HTERT RPE-1 (cell line): Measurements from ENCODE around the gene TRUB1.

Experiments
- in situ Hi-C: fragments of 300-500 bp; cut with MboI; formaldehyde crosslinking; loops from 4 replicates; pipeline ENCODE4 v1.14.3; 2020; ENCODE audit warnings: low sequenced_read_pairs

TRUB1 gene

GRCh38 chr10:115026056-115026745, 88.2 kb downstream of the TRUB1 start:
- in situ Hi-C loops, result no loop called here

DNA sequence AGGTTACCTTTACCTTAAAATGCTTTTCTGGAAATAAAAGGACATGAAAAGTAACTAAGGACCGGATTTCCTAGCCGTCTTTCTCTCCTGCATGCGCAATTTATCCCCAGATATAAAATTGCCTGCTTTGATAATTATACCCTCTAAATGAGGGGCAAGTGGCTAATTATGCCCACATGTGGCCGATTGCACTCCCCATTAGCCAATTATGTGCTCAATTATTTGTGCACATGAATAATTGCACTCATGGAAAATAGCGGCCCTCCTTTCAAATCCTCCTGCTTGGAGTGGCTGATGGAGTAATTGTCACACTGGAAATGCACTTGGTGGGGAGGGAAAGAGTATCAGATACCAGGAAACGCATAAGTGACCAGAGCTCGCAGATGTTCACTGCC, 88.7 kb downstream of the TRUB1 start:
- in situ Hi-C loops, result no loop called here
